Stomach (tissue), 9 donors: ENCODE data around the gene TFCP2L1. TPM values are rescaled to one million over a fixed set of nuclear protein-coding genes. Genes with fewer than 3 reads are reported as not detected.
A peak's percentile ranks its signal among the peaks of the same experiment; 100 is the strongest.

Source experiments
- DNase-seq, 2 donors: peaks; one replicate each; pipeline versions ENCODE4 v3.0.0 to v3.0.0-alpha.2; 2013 to 2019
- H3K27ac ChIP-seq, 5 donors: fragments of 200-600 bp in 4 of 5; sonication (generic) in 4 of 5; one replicate each; pipeline ENCODE4 v1.5.1; 2013 to 2019; ENCODE audit warnings: mild to moderate bottlenecking in 1 of 5, moderate library complexity in 1 of 5
- H3K27me3 ChIP-seq, 3 donors: fragments of 200-600 bp; sonication (generic); one replicate each; pipeline ENCODE4 v1.5.1; 2017 to 2019; ENCODE audit warnings: mixed run types in 1 of 3
- H3K36me3 ChIP-seq, 4 donors: fragments of 200-600 bp; sonication (generic); 1 replicate in 3 of 4; 2 replicates in 1 of 4; pipeline ENCODE4 v1.5.1; 2016 to 2019
- H3K4me1 ChIP-seq, 4 donors: fragments of 200-600 bp; sonication (generic); one replicate each; pipeline ENCODE4 v1.5.1; 2016 to 2019
- H3K4me3 ChIP-seq, 4 donors: fragments of 200-600 bp; sonication (generic) in 3 of 4; one replicate each; pipeline ENCODE4 v1.5.1; 2016 to 2019; ENCODE audit warnings: mild to moderate bottlenecking in 1 of 4
- H3K9me3 ChIP-seq, 4 donors: fragments of 200-600 bp; sonication (generic); one replicate each; pipeline ENCODE4 v1.5.1; 2016 to 2019
- CTCF ChIP-seq, 7 experiments: fragments of 450-650 bp in 4 of 7; fragments of 200-600 bp in 3 of 7; sonication (generic) in 3 of 7; IDR thresholded peaks; one replicate each; pipeline ENCODE4 v1.5.1; 2016 to 2019; ENCODE audit warnings: antibody characterized with exemption in 7 of 7, control low read depth in 2 of 7, mild to moderate bottlenecking in 1 of 7
- EP300 ChIP-seq: sonication (generic); formaldehyde crosslinking; IDR thresholded peaks from one replicate; pipeline ENCODE4 v1.6.1; 2017; ENCODE audit warnings: antibody characterized with exemption
- POLR2A ChIP-seq, 4 donors: fragments of 450-650 bp; IDR thresholded peaks; one replicate each; pipeline ENCODE4 v1.6.1; 2016; ENCODE audit warnings: antibody characterized with exemption in 4 of 4, control low read depth in 2 of 4, mild to moderate bottlenecking in 1 of 4, moderate library complexity in 1 of 4
- POLR2AphosphoS5 ChIP-seq, 3 donors: sonication (generic); formaldehyde crosslinking; IDR thresholded peaks; one replicate each; pipeline ENCODE4 v1.6.1; 2016; ENCODE audit warnings: antibody characterized with exemption in 3 of 3
- WGBS, 5 donors: extraction: QIAGEN DNeasy Blood & Tissue Kit in 3 of 5; methylation state at CpG; one replicate each; pipeline versions ENCODE4 v1.1.5 to v1.1.7; 2013 to 2018; 5-methylcytosine and 5-hydroxymethylcytosine counted together
- intact Hi-C: fragments of 100-400 bp; cut with DNase I; formaldehyde crosslinking; loops from one replicate; pipeline ENCODE4 v1.15.1; 2023; ENCODE audit warnings: low total_unique reads
- polyA plus RNA-seq, 3 donors: library from polyadenylated mRNA; stranded (reverse); fragments of 200-250 nt; gene quantifications; one replicate each; pipeline ENCODE4 v1.2.3, GENCODE V29; 2013
- total RNA-seq, 5 donors: library from RNA; depleted of rRNA; stranded (reverse); fragments of >200 nt; gene quantifications; one replicate each; pipeline versions ENCODE4 v1.1.0 to v1.2.3, GENCODE V29; 2014 to 2016
- donor health status: healthy with polysubstance abuse.
- donor health status: Bipolar disorder and iron deficiency.
- donor health status: healthy.

The TFCP2L1 gene
- total and polyA plus RNA-seq, 8 donors, result 6.8 to 154 (median 36.9) TPM

- Histone ChIP-seq H3K36me3 (no peaks in the 10 kb centered on the region), H3K4me3 (no peak overlapping the region), H3K4me1 (peaks cover 0 to 8% (median 0%) of the 10 kb centered on the region in 4 donors), H3K27ac (no peak overlapping the region), H3K9me3 (no peaks in the 10 kb centered on the region), H3K27me3 (no peaks in the 10 kb centered on the region)
- WGBS, 5 donors, result 62 to 86% (median 78%) methylated on average over 10 of the region's 10 CpGs
- DNase-seq, result peak in 1 of 2 donors; percentile 8
- no peak for TF ChIP-seq CTCF (IDR thresholded peaks at IDR 0.05)
- no peak for TF ChIP-seq POLR2A (IDR thresholded peaks at IDR 0.05)
- TF ChIP-seq POLR2AphosphoS5 (IDR thresholded peaks at IDR 0.05), result no peak
- no peak for TF ChIP-seq EP300
- intact Hi-C loops, result no loop called here
These were observed 99.9 kb downstream of the TFCP2L1 start for GRCh38 chr2:121185111-121185510.

- whole genome bisulfite sequencing, 5 donors, result 70 to 78% (median 74%) methylated on average over 6 to 7 of the region's 7 CpGs
- Histone ChIP-seq H3K36me3 (no peaks in the 10 kb centered on the region), H3K27ac (no peak overlapping the region), H3K4me3 (no peak overlapping the region), H3K9me3 (no peaks in the 10 kb centered on the region), H3K4me1 (peaks cover 0 to under 1% (median 0%) of the 10 kb centered on the region in 4 donors), H3K27me3 (no peaks in the 10 kb centered on the region)
- peak in 1 of 2 donors; percentile 20 for DNase-seq
- intact Hi-C loops, result no loop called here
- no peak for TF ChIP-seq POLR2AphosphoS5 (IDR thresholded peaks at IDR 0.05)
These were observed 100.6 kb downstream of the TFCP2L1 start for GRCh38 chr2:121184248-121184862.

- H3K9me3 ChIP-seq, result no peaks in the 10 kb centered on the region
- H3K27me3 ChIP-seq, result no peaks in the 10 kb centered on the region
- intact Hi-C loops, result no loop called here
- H3K4me1 ChIP-seq, result no peaks in the 10 kb centered on the region
- H3K27ac ChIP-seq, result no peak overlapping the region
- no peak overlapping the region for H3K4me3 ChIP-seq
- 72 to 84% (median 78%) methylated on average over 4 of the region's 4 CpGs for WGBS, 5 donors
- H3K36me3 ChIP-seq, result no peaks in the 10 kb centered on the region
- TF ChIP-seq POLR2A (IDR thresholded peaks at IDR 0.05) (no peak), EP300 (no peak), POLR2AphosphoS5 (IDR thresholded peaks at IDR 0.05) (no peak), CTCF (IDR thresholded peaks at IDR 0.05) (no peak)
- DNase-seq, result peak in 1 of 2 donors; percentile 2
These were observed 102.5 kb downstream of the TFCP2L1 start for GRCh38 chr2:121182520-121182919.

- Histone ChIP-seq H3K36me3 (no peaks in the 10 kb centered on the region), H3K9me3 (no peaks in the 10 kb centered on the region), H3K4me1 (no peaks in the 10 kb centered on the region), H3K27ac (no peak overlapping the region), H3K4me3 (no peak overlapping the region), H3K27me3 (peaks cover 0 to 8% (median 0%) of the 10 kb centered on the region in 3 donors)
- WGBS, 5 donors, result 88 to 93% (median 90%) methylated on average over 10 of the region's 10 CpGs
- no peak for TF ChIP-seq POLR2AphosphoS5 (IDR thresholded peaks at IDR 0.05)
- no peak for TF ChIP-seq POLR2A (IDR thresholded peaks at IDR 0.05)
- TF ChIP-seq EP300, result no peak
- no peak for TF ChIP-seq CTCF (IDR thresholded peaks at IDR 0.05)
- DNase-seq, result no peak
- intact Hi-C loops, result no loop called here
These were observed 105.5 kb downstream of the TFCP2L1 start for GRCh38 chr2:121179467-121179866.

- TF ChIP-seq EP300 (no peak), CTCF (IDR thresholded peaks at IDR 0.05) (no peak), POLR2AphosphoS5 (IDR thresholded peaks at IDR 0.05) (no peak), POLR2A (IDR thresholded peaks at IDR 0.05) (no peak)
- peak in 1 of 2 donors; percentile 21 for DNase-seq
These were observed 106.3 kb downstream of the TFCP2L1 start for GRCh38 chr2:121178730-121179129.

More at GRCh38 chr2:121178730-121179129, 106.3 kb downstream of the TFCP2L1 start:
- intact Hi-C loops, result no loop called here
- 89 to 94% (median 91%) methylated on average over 11 of the region's 11 CpGs for WGBS, 5 donors
- Histone ChIP-seq H3K4me3 (no peak overlapping the region), H3K4me1 (no peaks in the 10 kb centered on the region), H3K36me3 (no peaks in the 10 kb centered on the region), H3K27ac (no peak overlapping the region), H3K27me3 (peaks cover 0 to 8% (median 0%) of the 10 kb centered on the region in 3 donors), H3K9me3 (no peaks in the 10 kb centered on the region)
